Esophagus (tissue), 2 donors: ENCODE measurements around the gene RNF215. TPM values are rescaled to one million over a fixed set of nuclear protein-coding genes. Genes with fewer than 3 reads are reported as not detected.

ENCODE experiments used
- H3K27ac ChIP-seq, 2 donors: one replicate each; pipeline ENCODE4 v1.5.1; 2013; ENCODE audit warnings: low read depth in 2 of 2, mild to moderate bottlenecking in 2 of 2, inconsistent platforms in 1 of 2, low read length in 1 of 2, moderate library complexity in 1 of 2
- H3K27me3 ChIP-seq, 2 donors: one replicate each; pipeline ENCODE4 v1.6.1; 2013; ENCODE audit warnings: low read length in 2 of 2, control low read depth in 1 of 2, mild to moderate bottlenecking in 1 of 2; ENCODE audit not compliant: insufficient read depth in 2 of 2, control insufficient read depth in 1 of 2
- H3K36me3 ChIP-seq, 2 donors: one replicate each; pipeline ENCODE4 v1.6.1; 2013; ENCODE audit warnings: low read length in 1 of 2; ENCODE audit not compliant: control insufficient read depth in 2 of 2, insufficient read depth in 2 of 2
- H3K4me1 ChIP-seq, 2 donors: one replicate each; pipeline ENCODE4 v1.6.1; 2013; ENCODE audit warnings: low read length in 1 of 2; ENCODE audit not compliant: control insufficient read depth in 2 of 2, insufficient read depth in 2 of 2
- H3K4me3 ChIP-seq, 2 donors: one replicate each; pipeline ENCODE4 v1.5.1; 2013; ENCODE audit warnings: low read length in 2 of 2, mild to moderate bottlenecking in 2 of 2, low read depth in 1 of 2, moderate library complexity in 1 of 2
- H3K9me3 ChIP-seq, 2 donors: one replicate each; pipeline ENCODE4 v1.6.1; 2013; ENCODE audit warnings: mild to moderate bottlenecking in 2 of 2, low read depth in 1 of 2, low read length in 1 of 2, moderate library complexity in 1 of 2; ENCODE audit not compliant: control insufficient read depth in 2 of 2, insufficient read depth in 1 of 2
- WGBS, 2 donors: extraction: QIAGEN DNeasy Blood & Tissue Kit; methylation state at CpG; one replicate each; pipeline ENCODE4 v1.1.7; 2013; 5-methylcytosine and 5-hydroxymethylcytosine counted together
- polyA plus RNA-seq, 2 donors: library from polyadenylated mRNA; stranded (reverse); fragments of 200-250 nt; gene quantifications; one replicate each; pipeline ENCODE4 v1.2.3, GENCODE V29; 2013
- donor health status: healthy with polysubstance abuse.
- donor health status: Bipolar disorder and iron deficiency.

The RNF215 gene
- polyA plus RNA-seq, 2 donors = 5.2 to 7.3 TPM

GRCh38 chr22:30357236-30357570 is 30.0 kb downstream of the RNF215 start:
- peak overlapping the region in 1 of 2 donors; percentile 46 for H3K27ac ChIP-seq
- H3K4me3 ChIP-seq = peak overlapping the region; percentile 80 to 90
- 3 to 5% methylated on average over 9 of the region's 9 CpGs for WGBS, 2 donors
- H3K4me1 ChIP-seq = peaks cover 0 to 9% of the 10 kb centered on the region in 2 donors
- no peaks in the 10 kb centered on the region for H3K9me3 ChIP-seq
- no peaks in the 10 kb centered on the region for H3K27me3 ChIP-seq
- H3K36me3 ChIP-seq = peaks cover 0 to 6% of the 10 kb centered on the region in 2 donors

GRCh38 chr22:30356449-30357235 is 30.6 kb downstream of the RNF215 start, which contains the start of the genes CCDC157 and SF3A1:
CCDC157 (plus strand) TSS chr22:30357007; CDS start chr22:30366001, 8,994 bp downstream.
SF3A1 (minus strand) TSS chr22:30356894; CDS start chr22:30356792, 102 bp downstream.
- 0 to 1% methylated on average over 55 to 91 of the region's 91 CpGs for WGBS, 2 donors
- peak within 1 kb of the TSS; percentile 95 to 98 for H3K27ac ChIP-seq
- H3K27me3 ChIP-seq = no peaks in the 10 kb centered on the region
- peaks cover 0 to 9% of the 10 kb centered on the region in 2 donors for H3K4me1 ChIP-seq
- no peaks in the 10 kb centered on the region for H3K9me3 ChIP-seq
- peaks cover 5 to 11% of the 10 kb centered on the region in 2 donors for H3K36me3 ChIP-seq
- peak within 1 kb of the TSS; percentile 80 to 90 for H3K4me3 ChIP-seq

- peaks cover 0 to 9% of the 10 kb centered on the region in 2 donors for H3K4me1 ChIP-seq
- H3K27ac ChIP-seq = no peak overlapping the region
- 56 to 73% methylated on average over 5 of the region's 5 CpGs for WGBS, 2 donors
- H3K27me3 ChIP-seq = no peaks in the 10 kb centered on the region
- peaks cover 5 to 15% of the 10 kb centered on the region in 2 donors for H3K36me3 ChIP-seq
- H3K4me3 ChIP-seq = no peak overlapping the region
- no peaks in the 10 kb centered on the region for H3K9me3 ChIP-seq
These were observed 32.6 kb downstream of the RNF215 start for GRCh38 chr22:30354644-30355043.

- Histone ChIP-seq H3K27ac (no peak overlapping the region), H3K27me3 (no peaks in the 10 kb centered on the region), H3K4me3 (no peak overlapping the region), H3K4me1 (peaks cover 0 to 9% of the 10 kb centered on the region in 2 donors), H3K36me3 (peaks cover 13 to 20% of the 10 kb centered on the region in 2 donors), H3K9me3 (no peaks in the 10 kb centered on the region)
- WGBS, 2 donors = 92 to 93% methylated on average over 3 of the region's 3 CpGs
These were observed 36.0 kb downstream of the RNF215 start for GRCh38 chr22:30351226-30351625.

GRCh38 chr22:30348809-30349208 is 38.4 kb downstream of the RNF215 start:
- H3K27me3 ChIP-seq = no peaks in the 10 kb centered on the region
- no peaks in the 10 kb centered on the region for H3K9me3 ChIP-seq
- peaks cover 35 to 41% of the 10 kb centered on the region in 2 donors for H3K36me3 ChIP-seq
- 64 to 65% methylated on average over 4 of the region's 4 CpGs for WGBS, 2 donors
- H3K27ac ChIP-seq = no peak overlapping the region
- no peaks in the 10 kb centered on the region for H3K4me1 ChIP-seq
- H3K4me3 ChIP-seq = no peak overlapping the region

GRCh38 chr22:30348404-30348803 is 38.8 kb downstream of the RNF215 start:
- H3K36me3 ChIP-seq = peaks cover 40% of the 10 kb centered on the region in 2 donors
- no peaks in the 10 kb centered on the region for H3K4me1 ChIP-seq
- H3K27ac ChIP-seq = no peak overlapping the region
- H3K4me3 ChIP-seq = no peak overlapping the region
- H3K9me3 ChIP-seq = no peaks in the 10 kb centered on the region
- 74 to 84% methylated on average over 4 of the region's 4 CpGs for WGBS, 2 donors
- H3K27me3 ChIP-seq = no peaks in the 10 kb centered on the region

- H3K36me3 ChIP-seq = peaks cover 47 to 48% of the 10 kb centered on the region in 2 donors
- WGBS, 2 donors = 65 to 69% methylated on average over 5 of the region's 5 CpGs
- no peaks in the 10 kb centered on the region for H3K4me1 ChIP-seq
- no peak overlapping the region for H3K4me3 ChIP-seq
- no peak overlapping the region for H3K27ac ChIP-seq
- H3K9me3 ChIP-seq = no peaks in the 10 kb centered on the region
- H3K27me3 ChIP-seq = no peaks in the 10 kb centered on the region
These were observed 39.8 kb downstream of the RNF215 start for GRCh38 chr22:30347255-30347892.

GRCh38 chr22:30344447-30345200 is 42.6 kb downstream of the RNF215 start:
- no peaks in the 10 kb centered on the region for H3K4me1 ChIP-seq
- 88 to 92% methylated on average over 13 of the region's 13 CpGs for WGBS, 2 donors
- H3K36me3 ChIP-seq = peaks cover 64 to 69% of the 10 kb centered on the region in 2 donors
- H3K9me3 ChIP-seq = no peaks in the 10 kb centered on the region
- no peak overlapping the region for H3K27ac ChIP-seq
- no peak overlapping the region for H3K4me3 ChIP-seq
- no peaks in the 10 kb centered on the region for H3K27me3 ChIP-seq

- no peak overlapping the region for H3K27ac ChIP-seq
- H3K36me3 ChIP-seq = peaks cover 80 to 90% of the 10 kb centered on the region in 2 donors
- H3K4me1 ChIP-seq = no peaks in the 10 kb centered on the region
- WGBS, 2 donors = 80 to 86% methylated on average over 16 of the region's 16 CpGs
- no peaks in the 10 kb centered on the region for H3K27me3 ChIP-seq
- no peak overlapping the region for H3K4me3 ChIP-seq
- H3K9me3 ChIP-seq = no peaks in the 10 kb centered on the region
These were observed 46.1 kb downstream of the RNF215 start for GRCh38 chr22:30340911-30341685.
